Mesendoderm (in vitro differentiated cells): ENCODE measurements around the gene MUC12. TPM values are rescaled to one million over a fixed set of nuclear protein-coding genes. Genes with fewer than 3 reads are reported as not detected.

Source experiments
- small RNA-seq: library from polyadenylated mRNA; stranded (forward); fragments of <200 nt; extraction: miRNeasy Mini kit (QIAGEN cat#:217004); gene quantifications from one replicate; pipeline ENCODE3, GENCODE V24; 2013; ENCODE audit not compliant: insufficient read depth

Gene MUC12

Small RNA genes lying within 50 kb of the gene (small RNA-seq; reads per million reads assigned to genes)
- not detected for gene RPS29P15
